Esophagus mucosa (tissue), 1 donor: ENCODE measurements around the gene ST14. TPM values are rescaled to one million over a fixed set of nuclear protein-coding genes. Genes with fewer than 3 reads are reported as not detected.
"Not testable (repeated sequence)": the region's sequence is repeated elsewhere in the genome, so short reads cannot be mapped to it uniquely, and the experiment has no call there.

Source experiments
- ATAC-seq: fragments of 200-7000 bp; cut with Tn5 transposase; one replicate; pipeline ENCODE4 v1.9.1; 2020
- total RNA-seq: library from RNA; stranded (reverse); gene quantifications from one replicate; pipeline ENCODE4 v1.2.4, GENCODE V29; 2023
- donor health status: DM: yes; HTN: yes; CAD: no.

The ST14 gene
- total RNA-seq, 1 donor from 2014 or later = 121 TPM

- ATAC-seq = no peak
Measured at GRCh38 chr11:130209954-130210854, 50.6 kb downstream of the ST14 start.

- no peak for ATAC-seq
Measured at GRCh38 chr11:130211144-130211543, 51.6 kb downstream of the ST14 start.

GRCh38 chr11:130211781-130212401 lies 52.3 kb downstream of the ST14 start:
- ATAC-seq = no peak

- no peak for ATAC-seq
Measured at GRCh38 chr11:130212431-130212961, 52.9 kb downstream of the ST14 start.

- ATAC-seq = peak; percentile 67
Measured at GRCh38 chr11:130213143-130213978, 53.8 kb downstream of the ST14 start.

- ATAC-seq = no peak
Measured at GRCh38 chr11:130213979-130214281, 54.3 kb downstream of the ST14 start.

- ATAC-seq = no peak
Measured at GRCh38 chr11:130214861-130215530, 55.4 kb downstream of the ST14 start.

- ATAC-seq = no peak
Measured at GRCh38 chr11:130215531-130216220, 56.1 kb downstream of the ST14 start.

GRCh38 chr11:130216221-130216550 lies 56.6 kb downstream of the ST14 start:
- ATAC-seq = no peak

- ATAC-seq = no peak
Measured at GRCh38 chr11:130216591-130217132, 57.1 kb downstream of the ST14 start.

- ATAC-seq = no peak
Measured at GRCh38 chr11:130217133-130218031, 57.8 kb downstream of the ST14 start.

- ATAC-seq = no peak
Measured at GRCh38 chr11:130218501-130219070, 59.0 kb downstream of the ST14 start.

- ATAC-seq = no peak
Measured at GRCh38 chr11:130219148-130219547, 59.6 kb downstream of the ST14 start.

GRCh38 chr11:130220311-130221035 lies 60.9 kb downstream of the ST14 start:
- ATAC-seq = no peak

GRCh38 chr11:130223291-130223971 lies 63.8 kb downstream of the ST14 start:
- no peak for ATAC-seq

- ATAC-seq = peak; percentile 16
Measured at GRCh38 chr11:130227373-130227772, 67.8 kb downstream of the ST14 start.

GRCh38 chr11:130233486-130233885 lies 73.9 kb downstream of the ST14 start:
- ATAC-seq = not testable (repeated sequence)

- ATAC-seq = not testable (repeated sequence)
Measured at GRCh38 chr11:130233888-130234287, 74.3 kb downstream of the ST14 start.

- no peak for ATAC-seq
Measured at GRCh38 chr11:130234315-130234714, 74.7 kb downstream of the ST14 start.
